Endothelial cell of umbilical vein (primary cell): ENCODE measurements around the gene C4orf17. TPM values are rescaled to one million over a fixed set of nuclear protein-coding genes. Genes with fewer than 3 reads are reported as not detected.

Source experiments
- BruUV-seq: library from RNA; stranded (reverse); fragments of 400-500 nt; replicated peaks from 2 replicates; lab custom pipeline; 2021; lab: Mats Ljungman, UMichigan
- CTCF ChIA-PET: fragments of 300-600, 350-600 bp; sonication (Branson Sonifier 250); formaldehyde crosslinking; loops from one replicate; lab custom pipeline; 2021; ENCODE audit warnings: antibody characterized with exemption, inconsistent platforms; lab: Charles Lee
- POLR2A ChIA-PET: fragments of 300-600, 350-600 bp; sonication (Branson Sonifier 250); formaldehyde crosslinking; loops from one replicate; lab custom pipeline; 2021; ENCODE audit warnings: antibody characterized with exemption, inconsistent platforms; lab: Charles Lee
- DNase-seq: peaks from one replicate; pipeline ENCODE4 v3.0.0-alpha.2; 2011; ENCODE audit warnings: low read depth, low spot score
- FAIRE-seq: peaks from 2 replicates; lab custom pipeline; 2011; peaks lifted over from hg19 to GRCh38; lab: Jason Lieb, UNC
- H2AFZ ChIP-seq: 2 replicates; pipeline ENCODE4 v1.6.0; 2012; ENCODE audit warnings: low read depth, low read length, control low read depth, inconsistent platforms
- H3K27ac ChIP-seq: 2 replicates; pipeline ENCODE4 v1.5.1; 2011; ENCODE audit warnings: low read depth, mild to moderate bottlenecking, control low read depth, low read length, moderate library complexity; ENCODE audit not compliant: insufficient read depth
- H3K27me3 ChIP-seq, 2 experiments: 2 replicates each; pipeline versions ENCODE4 v1.6.0 to v1.6.1; 2011; ENCODE audit warnings: low read length in 2 of 2, mixed read lengths in 1 of 2; ENCODE audit not compliant: control insufficient read depth in 2 of 2, insufficient read depth in 2 of 2
- H3K36me3 ChIP-seq, 2 experiments: 2 replicates in 1 of 2; 3 replicates in 1 of 2; pipeline ENCODE4 v1.5.1; 2011; ENCODE audit warnings: low read length in 2 of 2, mild to moderate bottlenecking in 1 of 2, moderate library complexity in 1 of 2; ENCODE audit not compliant: control insufficient read depth in 2 of 2, insufficient read depth in 2 of 2; ENCODE audit errors: extremely low read depth in 1 of 2
- H3K4me1 ChIP-seq: 3 replicates; pipeline ENCODE4 v1.5.1; 2011; ENCODE audit warnings: mild to moderate bottlenecking, low read length; ENCODE audit not compliant: control insufficient read depth, insufficient read depth; ENCODE audit errors: extremely low read depth
- H3K4me2 ChIP-seq: 2 replicates; pipeline ENCODE4 v1.6.1; 2011; ENCODE audit warnings: low read length, control low read depth, mixed read lengths; ENCODE audit not compliant: insufficient read depth
- H3K4me3 ChIP-seq, 3 experiments: fragments of 200-600 bp in 1 of 3; sonication (generic), shearing (Covaris generic) in 1 of 3; replicated peaks in 1 of 3; 2 replicates each; pipeline ENCODE4 v1.5.1; 2011 to 2016; ENCODE audit warnings: control low read depth in 3 of 3, low read length in 3 of 3, mild to moderate bottlenecking in 2 of 3, inconsistent platforms in 1 of 3, low read depth in 1 of 3, moderate library complexity in 1 of 3; ENCODE audit not compliant: insufficient read depth in 1 of 3
- H3K79me2 ChIP-seq: 2 replicates; pipeline ENCODE4 v1.6.0; 2012; ENCODE audit warnings: low read length, inconsistent platforms; ENCODE audit not compliant: control insufficient read depth, insufficient read depth
- H3K9ac ChIP-seq: replicated peaks from 2 replicates; pipeline ENCODE3; 2011; ENCODE audit warnings: low read length, control low read depth; ENCODE audit not compliant: insufficient read depth; ENCODE audit errors: extremely low read depth
- H3K9me1 ChIP-seq: replicated peaks from 3 replicates; pipeline ENCODE4 v1.6.0; 2011; ENCODE audit warnings: mild to moderate bottlenecking, low read length; ENCODE audit not compliant: control insufficient read depth, insufficient read depth; ENCODE audit errors: extremely low read depth
- H3K9me3 ChIP-seq: replicated peaks from 2 replicates; pipeline ENCODE4 v1.5.1; 2012; ENCODE audit warnings: low read length, inconsistent platforms; ENCODE audit not compliant: control insufficient read depth, insufficient read depth
- H4K20me1 ChIP-seq: replicated peaks from 2 replicates; pipeline ENCODE3; 2011; ENCODE audit warnings: mild to moderate bottlenecking, low read length; ENCODE audit not compliant: control insufficient read depth, insufficient read depth; ENCODE audit errors: extremely low read depth
- CTCF ChIP-seq, 2 donors: IDR thresholded peaks; 1 replicate in 1 of 2; 2 replicates in 1 of 2; pipeline ENCODE4 v1.5.1; 2011; ENCODE audit warnings: low read length in 2 of 2, mild to moderate bottlenecking in 2 of 2, moderate library complexity in 2 of 2, control low read depth in 1 of 2, inconsistent platforms in 1 of 2, low read depth in 1 of 2; ENCODE audit not compliant: insufficient read depth in 1 of 2; ENCODE audit errors: extremely low read depth in 1 of 2
- EZH2 ChIP-seq: IDR thresholded peaks from 2 replicates; pipeline ENCODE4 v1.6.1; 2012; ENCODE audit warnings: borderline replicate concordance, low read depth, mild to moderate bottlenecking, moderate library complexity, low read length, inconsistent platforms; ENCODE audit not compliant: severe bottlenecking
- FOS ChIP-seq: IDR thresholded peaks from 2 replicates; pipeline ENCODE4 v1.6.1; 2011; ENCODE audit warnings: mild to moderate bottlenecking, low read length, moderate library complexity, borderline replicate concordance; ENCODE audit not compliant: insufficient read depth
- MAX ChIP-seq: IDR thresholded peaks from 2 replicates; pipeline ENCODE4 v1.6.1; 2011; ENCODE audit not compliant: insufficient read depth, insufficient read length
- POLR2A ChIP-seq: IDR thresholded peaks from 2 replicates; pipeline ENCODE4 v1.6.1; 2012; ENCODE audit warnings: low read depth, mild to moderate bottlenecking, control low read depth, low read length
- dilution Hi-C: fragments of 300-500 bp; cut with MboI; formaldehyde crosslinking; loops from one replicate; pipeline ENCODE4 v1.15.0; 2019; ENCODE audit warnings: low sequenced_read_pairs; ENCODE audit not compliant: extremely low pct_ligation_motif_present
- intact Hi-C: fragments of 100-400 bp; cut with micrococcal nuclease; formaldehyde crosslinking; loops from one replicate; pipeline ENCODE4 v1.10.0; 2022
- polyA plus RNA-seq, 4 experiments: library from polyadenylated mRNA; depleted of rRNA in 3 of 4; stranded (reverse) in 3 of 4; unstranded in 1 of 4; fragments of >200 nt; gene quantifications; 2 replicates each; pipeline versions ENCODE4 v1.2.1 to v1.2.3, GENCODE V29; 2011 to 2012; ENCODE audit warnings: missing spikeins in 1 of 4
- total RNA-seq: library from RNA; stranded (reverse); gene quantifications from 2 replicates; pipeline ENCODE4 v1.2.3, GENCODE V29; 2021

The C4orf17 gene
- total and polyA plus RNA-seq, 2 donors (not counting 3 experiments of a cell fraction or from before 2014, with no cell fraction given): not detected

GRCh38 chr4:99572527-99573240 is 61.9 kb downstream of the C4orf17 start:
- CTCF ChIA-PET: interaction anchor here (1.1 kb wide), 1 partner anchor 9 kb away, joined by 3 read pairs; the partner anchor contains the start of gene TRMT10A
- H3K9me3 ChIP-seq: no peaks in the 10 kb centered on the region
- H3K4me1 ChIP-seq: no peaks in the 10 kb centered on the region
- H2AFZ ChIP-seq: no peak overlapping the region
- no peaks in the 10 kb centered on the region for H3K79me2 ChIP-seq
- DNase-seq: no peak
- dilution Hi-C loops (no loop called here), intact Hi-C loops (loop anchor here (10.0 kb wide), 1 partner anchor 1272 kb away; no protein-coding TSS in a partner anchor)
- H3K36me3 ChIP-seq: no peaks in the 10 kb centered on the region
- H3K27me3 ChIP-seq: peaks cover 4 to 33% of the 10 kb centered on the region in 2 experiments
- POLR2A ChIA-PET: no interaction called here
- H3K27ac ChIP-seq: no peak overlapping the region
- no peak for FAIRE-seq
- H3K9ac ChIP-seq: no peak overlapping the region
- H3K9me1 ChIP-seq: no peaks in the 10 kb centered on the region
- H3K4me2 ChIP-seq: no peak overlapping the region
- BruUV-seq: no TSS peak
- H3K4me3 ChIP-seq: no peak overlapping the region
- no peaks in the 10 kb centered on the region for H4K20me1 ChIP-seq
- no peak for TF ChIP-seq MAX
- TF ChIP-seq EZH2: no peak
- no peak for TF ChIP-seq FOS
- TF ChIP-seq POLR2A: no peak
- TF ChIP-seq CTCF (IDR thresholded peaks at IDR 0.05; ENCODE audit: extremely low read depth in 1 of 2, insufficient read depth in 1 of 2, low read depth in 1 of 2, low read length in 2 of 2): no peak
